GM08714 (cell line): ENCODE measurements around the gene ARHGAP1.

Source experiments
- H3K4me3 ChIP-seq: fragments of 200-500 bp; sonication (Bioruptor generic); 2 replicates; pipeline ENCODE4 v1.5.1; 2014; ENCODE audit warnings: mild to moderate bottlenecking, low read length, inconsistent platforms
- ZNF274 ChIP-seq: IDR thresholded peaks from 2 replicates; pipeline ENCODE4 v1.6.1; 2012; ENCODE audit warnings: mild to moderate bottlenecking, low read depth, low read length

The ARHGAP1 gene

GRCh38 chr11:46637546-46637945, 62.9 kb downstream of the ARHGAP1 start:
- no peak overlapping the region for H3K4me3 ChIP-seq
- no peak for TF ChIP-seq ZNF274

GRCh38 chr11:46635557-46636139, 64.8 kb downstream of the ARHGAP1 start:
- H3K4me3 ChIP-seq: no peak overlapping the region
- TF ChIP-seq ZNF274: no peak

- TF ChIP-seq ZNF274: no peak
These were observed 66.9 kb downstream of the ARHGAP1 start for GRCh38 chr11:46633291-46634217.

GRCh38 chr11:46632502-46632901, 67.9 kb downstream of the ARHGAP1 start:
- no peak for TF ChIP-seq ZNF274

More at GRCh38 chr11:46633291-46634217, 66.9 kb downstream of the ARHGAP1 start:
- H3K4me3 ChIP-seq: no peak overlapping the region

GRCh38 chr11:46631676-46632075, 68.7 kb downstream of the ARHGAP1 start:
- H3K4me3 ChIP-seq: no peak overlapping the region
- TF ChIP-seq ZNF274: no peak

More at GRCh38 chr11:46632502-46632901, 67.9 kb downstream of the ARHGAP1 start:
- no peak overlapping the region for H3K4me3 ChIP-seq

GRCh38 chr11:46630237-46630636, 70.2 kb downstream of the ARHGAP1 start:
- no peak for TF ChIP-seq ZNF274
- no peak overlapping the region for H3K4me3 ChIP-seq

GRCh38 chr11:46628961-46629360, 71.5 kb downstream of the ARHGAP1 start:
- no peak for TF ChIP-seq ZNF274
- no peak overlapping the region for H3K4me3 ChIP-seq
